ENCODE results near the gene ENOX1.

The ENOX1 gene

DNA sequence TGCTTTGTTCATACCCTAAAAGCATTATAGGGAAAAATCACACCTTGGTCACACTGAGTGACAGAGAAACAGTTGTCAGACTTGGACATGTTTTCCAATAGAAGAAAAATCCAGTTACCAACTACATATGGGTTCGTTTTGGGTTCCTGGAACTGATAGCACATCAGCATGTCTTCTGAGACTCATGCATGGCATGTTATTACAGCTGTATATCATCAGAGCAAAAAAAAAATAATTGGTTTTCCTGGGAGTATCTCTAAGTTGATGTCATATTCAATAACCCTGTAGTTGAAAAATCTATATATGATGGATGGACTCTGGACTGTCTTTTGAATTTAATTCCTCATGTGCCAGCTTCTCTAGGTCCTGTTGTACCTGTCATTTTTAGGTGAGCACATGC, 551.7 kb downstream of the ENOX1 start:
- FAIRE-seq (no peak), DNase-seq (ENCODE audit: insufficient read length, low spot score) (no peak)

DNA sequence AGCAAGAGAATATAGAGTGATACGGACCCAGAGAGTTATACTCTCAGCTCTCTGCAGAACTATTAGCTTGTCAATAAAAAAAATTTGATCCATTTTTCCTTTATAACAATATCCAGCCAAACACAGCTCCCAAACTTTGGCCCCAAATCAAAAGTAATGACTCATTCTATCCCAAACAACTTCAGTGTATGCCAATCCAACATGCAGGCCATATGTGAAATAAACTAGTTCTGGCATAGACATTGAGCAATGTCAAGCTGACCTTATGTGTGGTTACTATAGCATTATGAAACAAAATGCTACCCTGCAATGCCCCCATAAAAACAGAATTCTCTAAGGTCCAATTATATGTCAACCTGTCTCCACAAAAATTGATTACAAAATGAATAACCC, 553.9 kb downstream of the ENOX1 start:
- DNase-seq (ENCODE audit: insufficient read length, low spot score) (no peak), FAIRE-seq (no peak)

DNA sequence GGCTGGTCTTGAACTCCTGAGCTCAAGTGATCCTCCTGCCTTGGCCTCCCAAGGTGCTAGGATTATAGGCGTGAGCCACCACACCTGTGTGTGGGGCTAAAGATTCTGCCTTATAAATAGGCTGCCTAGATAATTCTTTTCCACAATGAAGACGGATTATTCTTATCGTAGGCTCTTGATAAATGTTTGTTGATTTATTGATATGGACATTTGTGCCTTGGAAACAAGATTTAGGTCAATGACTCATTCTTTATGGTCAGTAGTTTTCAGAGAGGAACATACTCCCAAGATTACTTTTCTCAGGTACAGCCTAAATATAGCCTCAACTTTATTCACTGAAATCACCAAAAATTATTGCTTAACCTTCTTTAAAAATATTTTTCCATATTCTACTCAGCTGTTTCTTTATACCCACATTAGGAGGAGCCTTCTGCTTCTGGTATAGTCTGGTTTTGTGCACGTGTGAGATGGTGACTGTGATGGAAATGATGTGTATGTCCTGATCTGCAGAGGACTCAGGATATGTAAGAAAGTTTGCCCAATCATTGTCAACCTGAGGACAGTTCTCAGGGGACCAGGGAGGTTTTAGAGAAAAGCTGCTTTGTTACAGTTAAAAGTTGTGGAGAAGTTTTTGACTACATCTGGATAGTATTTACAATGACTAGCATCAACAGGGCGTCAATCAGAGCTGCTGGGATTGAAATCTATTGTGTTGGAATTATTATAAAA, 554.5 kb downstream of the ENOX1 start:
- FAIRE-seq (no peak), DNase-seq (ENCODE audit: insufficient read length, low spot score) (no peak)

DNA sequence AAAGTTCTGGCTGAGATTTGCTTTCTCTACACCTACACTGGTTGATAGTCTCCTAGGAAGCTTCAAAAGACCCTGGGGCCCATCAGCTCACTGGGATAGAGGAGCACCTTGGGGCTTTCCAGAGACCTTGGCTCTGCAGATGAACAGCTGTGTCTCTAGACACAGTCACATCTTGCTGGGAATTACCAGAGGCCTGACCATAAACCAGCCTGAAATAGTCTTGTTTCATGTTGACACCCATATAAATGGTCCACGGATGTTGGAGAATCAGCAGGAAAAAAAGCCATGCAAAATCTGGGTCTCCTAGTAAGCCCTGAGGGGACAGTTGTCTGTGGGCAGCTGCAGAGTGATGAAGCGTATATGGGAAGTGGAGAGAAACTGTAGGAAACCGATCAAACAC, 555.8 kb downstream of the ENOX1 start:
- DNase-seq (ENCODE audit: insufficient read length, low spot score) (no peak), FAIRE-seq (no peak)

DNA sequence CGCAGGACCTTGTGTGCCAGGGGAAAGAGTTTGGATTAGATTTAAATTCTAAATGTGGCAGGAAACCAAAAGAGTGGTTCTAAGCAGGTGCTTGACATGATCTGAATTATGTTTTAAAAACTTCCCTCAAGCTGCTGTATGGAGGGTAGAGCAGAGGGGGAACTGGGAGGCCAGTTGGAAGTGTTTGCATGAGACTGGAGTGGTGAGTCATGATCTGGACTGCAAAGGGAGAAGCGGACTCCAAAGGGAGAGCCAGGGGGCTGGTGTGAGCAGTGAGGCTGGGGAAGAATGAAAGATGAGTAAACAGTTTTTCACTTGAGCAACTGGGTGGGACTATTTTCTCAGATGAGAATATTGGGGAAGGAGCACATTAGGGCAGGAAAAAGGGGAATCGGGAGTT, 557.3 kb downstream of the ENOX1 start:
- FAIRE-seq (no peak), DNase-seq (ENCODE audit: insufficient read length, low spot score) (no peak)

DNA sequence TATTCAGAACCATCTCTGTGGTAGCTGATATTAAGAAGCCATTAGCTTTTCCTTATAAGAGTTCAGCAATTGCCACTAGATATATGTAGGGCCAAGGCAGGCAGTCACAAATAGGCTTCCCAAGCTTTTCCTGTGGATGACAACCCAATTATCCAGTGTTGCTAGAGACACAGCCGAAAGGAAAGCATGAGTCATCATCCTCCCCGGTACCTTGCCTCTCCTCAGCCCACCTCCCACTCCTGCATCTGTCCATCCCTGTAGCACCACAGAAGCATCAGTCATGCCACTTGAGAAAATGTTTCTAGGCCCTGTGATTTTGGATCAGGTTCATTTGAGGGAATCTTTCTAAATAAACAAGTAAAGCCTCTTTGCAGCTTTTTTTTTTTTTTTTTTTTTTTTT, 559.1 kb downstream of the ENOX1 start:
- DNase-seq (ENCODE audit: insufficient read length, low spot score) (no peak), FAIRE-seq (no peak)

DNA sequence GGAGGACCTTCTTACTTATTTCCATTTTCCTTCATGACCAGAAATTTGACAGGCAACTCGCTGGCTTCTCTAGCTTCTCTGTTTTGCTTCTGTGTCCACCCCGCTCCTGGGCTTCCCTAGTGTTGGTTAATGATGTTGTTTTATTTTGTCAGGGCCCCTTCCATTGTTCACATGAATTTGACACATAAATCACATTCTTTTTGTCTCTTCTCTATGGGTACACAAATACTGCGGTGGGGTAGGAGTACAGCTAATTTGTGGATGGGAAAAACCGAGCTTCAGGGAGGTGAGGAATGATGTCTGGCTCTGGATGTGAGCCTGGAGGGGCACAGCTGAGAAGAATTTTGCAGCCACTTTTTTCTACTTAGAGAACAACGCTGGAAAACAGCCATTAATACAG, 563.6 kb downstream of the ENOX1 start:
- no peak for FAIRE-seq
- no peak for DNase-seq (ENCODE audit: insufficient read length, low spot score)

DNA sequence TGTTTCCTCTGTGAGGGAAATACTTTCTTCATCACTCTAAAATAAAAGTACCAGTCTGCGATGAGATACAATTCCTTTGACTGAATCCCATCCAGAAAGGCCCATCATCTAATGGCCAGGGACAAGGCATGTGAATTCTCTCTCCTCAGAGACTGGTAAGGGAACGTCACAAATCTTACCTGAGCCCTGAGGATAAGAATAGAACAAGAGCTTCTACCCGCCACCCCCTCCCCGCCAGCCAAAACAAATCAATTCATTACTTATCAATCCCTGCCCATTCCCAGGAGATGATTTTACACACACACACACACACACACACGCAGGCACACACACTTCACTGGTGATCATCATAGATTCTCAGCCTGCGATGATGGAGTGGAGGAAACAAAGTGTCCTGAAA, 564.7 kb downstream of the ENOX1 start:
- DNase-seq (ENCODE audit: insufficient read length, low spot score), result no peak
- FAIRE-seq, result no peak

DNA sequence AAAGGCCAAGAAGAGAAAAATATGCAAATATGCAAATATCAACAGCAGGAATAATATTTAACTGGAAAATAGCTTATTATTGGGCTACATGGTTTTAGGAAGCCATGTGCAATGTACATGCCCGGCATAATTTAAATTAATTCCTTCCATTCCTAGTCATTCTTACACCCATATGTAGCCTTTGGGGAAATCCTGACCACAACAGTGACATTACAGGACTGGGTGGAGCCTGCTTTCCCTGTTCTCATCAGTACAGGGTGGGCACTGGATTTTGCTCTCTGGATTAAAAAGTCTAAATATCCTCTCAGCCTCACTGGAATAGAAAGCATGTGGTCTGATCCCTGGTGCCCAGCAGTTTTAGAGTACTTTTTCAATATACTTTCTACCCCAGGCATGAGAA, 565.2 kb downstream of the ENOX1 start:
- DNase-seq (ENCODE audit: insufficient read length, low spot score), result no peak
- FAIRE-seq, result no peak

DNA sequence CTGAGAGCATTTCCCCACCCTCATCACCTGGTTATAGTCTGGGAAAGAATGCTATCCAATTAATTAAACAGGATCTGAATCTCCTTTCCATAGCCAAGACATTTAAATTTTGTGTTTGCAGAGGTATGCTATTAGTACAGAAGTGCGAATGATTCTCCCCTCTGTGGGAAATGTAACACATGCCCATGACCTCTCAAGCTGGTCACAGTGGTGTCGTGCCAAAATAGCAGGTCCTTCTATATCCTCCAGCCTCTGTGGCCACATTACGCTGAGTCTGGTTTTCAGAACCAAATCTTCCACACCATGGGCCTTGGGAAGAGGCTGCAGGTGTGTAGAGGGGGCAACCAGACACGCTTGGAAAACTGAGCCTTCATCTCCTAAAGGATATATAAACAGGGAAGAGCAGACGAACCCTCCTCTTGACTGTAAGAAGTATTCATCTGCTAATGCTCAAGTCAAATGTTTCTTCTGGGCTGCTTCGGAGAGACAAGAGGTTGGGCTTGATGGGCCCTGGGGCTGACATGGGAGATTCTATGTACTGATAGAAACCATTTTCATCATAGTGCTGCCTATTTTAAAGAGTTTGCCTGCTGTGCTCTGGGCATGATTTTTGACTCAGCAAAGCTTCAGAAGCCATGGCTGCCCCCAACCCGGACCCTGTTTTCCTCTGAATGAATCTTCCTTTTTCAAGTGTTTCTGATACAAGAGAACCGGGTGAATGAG, 565.7 kb downstream of the ENOX1 start:
- FAIRE-seq (no peak), DNase-seq (ENCODE audit: insufficient read length, low spot score) (no peak)

DNA sequence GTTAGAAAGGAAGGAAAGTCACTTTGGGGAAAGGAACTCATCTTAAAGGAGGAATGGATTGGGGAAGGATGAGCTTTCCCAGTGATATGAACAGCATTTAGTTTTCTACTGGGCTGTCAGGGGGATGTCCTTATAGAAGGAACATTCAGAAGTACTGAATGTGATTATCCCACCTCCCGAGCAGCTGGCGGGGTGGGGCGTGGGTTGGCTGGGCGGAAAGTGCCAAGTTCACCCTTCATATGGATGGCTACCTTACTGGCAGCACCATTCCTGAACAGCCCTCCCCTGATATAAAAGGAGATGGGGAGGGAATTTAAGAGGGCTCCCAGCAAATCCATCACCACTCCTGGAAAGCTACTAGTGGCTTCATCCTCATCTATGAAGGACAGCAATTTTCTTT, 572.6 kb downstream of the ENOX1 start:
- FAIRE-seq (no peak), DNase-seq (ENCODE audit: insufficient read length, low spot score) (no peak)

DNA sequence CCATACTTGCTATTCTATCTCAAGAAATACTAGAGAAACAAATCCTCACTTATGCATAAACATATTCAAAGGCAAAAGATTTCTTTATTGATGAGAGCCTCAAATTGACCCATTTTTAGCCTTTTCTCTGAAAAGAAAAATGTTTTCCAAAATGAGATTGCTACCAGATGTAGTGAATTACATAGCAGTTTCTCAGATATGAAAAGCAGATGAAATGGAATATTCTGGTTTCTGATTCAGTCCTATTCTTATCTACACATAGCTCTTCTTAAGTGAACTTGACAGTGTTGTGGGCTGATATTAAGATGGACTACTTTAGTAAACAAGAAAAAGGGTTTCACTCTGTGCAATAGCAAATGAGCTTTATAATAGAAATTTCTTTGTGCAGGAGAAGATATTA, 579.9 kb downstream of the ENOX1 start:
- FAIRE-seq (no peak), DNase-seq (ENCODE audit: insufficient read length, low spot score) (no peak)

DNA sequence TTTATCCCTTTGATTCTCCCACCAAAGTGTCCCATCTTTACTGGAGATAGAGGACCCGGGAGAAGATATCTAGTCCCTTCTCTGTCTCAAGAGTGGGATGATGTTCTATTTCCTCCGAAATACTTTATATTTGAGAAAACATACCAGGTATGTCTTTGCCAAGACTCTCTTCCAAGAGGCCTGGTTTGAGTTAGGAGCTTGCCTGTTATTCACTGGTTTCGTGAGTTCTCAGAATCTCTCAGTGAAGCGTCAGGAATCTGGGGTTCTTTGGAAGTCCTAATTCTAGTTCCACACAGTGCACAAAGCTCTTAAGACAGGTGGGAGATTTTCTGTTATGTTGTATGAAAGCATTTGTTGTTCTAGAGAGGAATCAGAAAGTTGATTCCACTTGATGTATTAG, 581.4 kb downstream of the ENOX1 start:
- FAIRE-seq (no peak), DNase-seq (ENCODE audit: insufficient read length, low spot score) (no peak)

DNA sequence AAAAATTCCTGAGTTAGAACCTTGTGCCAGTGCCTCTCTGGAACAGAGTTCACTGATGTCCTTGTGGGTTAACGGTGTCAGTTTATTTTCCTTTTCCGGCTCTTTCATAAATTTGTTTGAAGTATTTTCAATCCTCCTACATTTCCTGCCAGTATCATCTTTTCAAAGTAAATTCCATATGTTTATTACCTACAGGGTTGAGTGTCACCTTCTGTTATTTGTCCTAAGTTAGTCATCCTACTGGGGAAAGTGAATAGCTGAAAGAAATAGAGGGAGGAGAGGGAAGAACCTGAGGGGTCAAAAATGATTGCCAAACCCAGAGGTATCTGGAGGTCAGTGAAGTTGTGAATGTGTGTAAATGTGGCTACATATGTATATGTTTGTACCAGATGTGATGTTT, 582.2 kb downstream of the ENOX1 start:
- no peak for DNase-seq (ENCODE audit: insufficient read length, low spot score)
- FAIRE-seq, result no peak

DNA sequence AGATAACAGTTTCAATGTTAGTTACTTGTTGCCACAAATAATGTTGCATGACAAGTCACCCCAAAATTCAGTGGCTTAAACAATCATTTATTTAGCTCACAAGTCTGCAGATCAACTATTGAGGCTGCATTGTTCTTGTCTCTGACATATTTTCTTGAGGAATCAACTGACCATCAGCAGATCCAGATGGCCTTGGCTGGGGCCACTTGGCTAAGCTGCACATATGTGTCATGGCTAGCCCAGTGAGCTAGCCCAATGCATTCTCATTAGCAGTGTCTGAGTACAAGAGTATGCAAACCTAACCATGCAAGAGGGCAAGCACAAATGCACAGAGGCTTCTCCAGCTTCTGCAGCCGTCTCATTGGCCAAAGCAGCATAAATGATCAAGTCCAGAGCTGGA, 583.0 kb downstream of the ENOX1 start:
- FAIRE-seq, result no peak
- no peak for DNase-seq (ENCODE audit: insufficient read length, low spot score)

DNA sequence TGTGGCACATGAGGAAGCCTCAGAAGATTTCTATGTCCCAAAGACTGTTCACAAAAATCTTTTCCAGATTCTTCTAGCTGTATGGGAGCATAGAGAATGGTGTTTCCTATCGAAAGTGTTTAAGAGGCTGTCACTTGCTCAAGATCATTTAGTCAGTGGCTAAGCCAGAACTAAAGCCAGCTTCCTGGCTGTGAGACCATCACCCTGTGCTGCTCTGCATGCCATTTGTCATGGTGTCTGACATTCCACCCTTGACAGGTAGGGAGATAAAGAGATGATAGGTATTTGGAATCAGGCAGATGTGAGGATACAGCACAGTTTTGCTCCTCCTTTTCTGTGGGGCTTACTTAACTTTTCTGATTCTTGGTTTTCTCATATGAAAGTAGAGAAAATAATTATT, 586.0 kb downstream of the ENOX1 start:
- FAIRE-seq (no peak), DNase-seq (ENCODE audit: insufficient read length, low spot score) (no peak)

DNA sequence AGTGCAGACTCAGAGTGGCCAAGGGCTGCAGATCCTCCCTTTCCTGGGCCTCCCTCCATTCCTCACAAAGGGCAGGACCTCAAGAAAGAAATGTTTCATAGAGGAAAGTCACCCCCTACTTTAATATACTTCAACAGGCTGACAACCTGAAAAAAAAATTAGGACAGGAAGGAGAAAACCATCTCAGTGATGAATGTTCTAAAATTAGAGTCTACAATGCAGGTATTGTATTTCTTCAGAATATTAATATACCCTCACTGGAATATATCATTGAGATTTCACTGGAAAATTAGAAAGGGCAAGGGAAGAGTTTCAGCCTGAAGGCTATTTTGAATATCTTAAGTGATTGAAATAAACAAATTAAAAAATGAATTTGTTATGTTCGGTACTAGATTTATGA, 586.5 kb downstream of the ENOX1 start:
- no peak for FAIRE-seq
- no peak for DNase-seq (ENCODE audit: insufficient read length, low spot score)

DNA sequence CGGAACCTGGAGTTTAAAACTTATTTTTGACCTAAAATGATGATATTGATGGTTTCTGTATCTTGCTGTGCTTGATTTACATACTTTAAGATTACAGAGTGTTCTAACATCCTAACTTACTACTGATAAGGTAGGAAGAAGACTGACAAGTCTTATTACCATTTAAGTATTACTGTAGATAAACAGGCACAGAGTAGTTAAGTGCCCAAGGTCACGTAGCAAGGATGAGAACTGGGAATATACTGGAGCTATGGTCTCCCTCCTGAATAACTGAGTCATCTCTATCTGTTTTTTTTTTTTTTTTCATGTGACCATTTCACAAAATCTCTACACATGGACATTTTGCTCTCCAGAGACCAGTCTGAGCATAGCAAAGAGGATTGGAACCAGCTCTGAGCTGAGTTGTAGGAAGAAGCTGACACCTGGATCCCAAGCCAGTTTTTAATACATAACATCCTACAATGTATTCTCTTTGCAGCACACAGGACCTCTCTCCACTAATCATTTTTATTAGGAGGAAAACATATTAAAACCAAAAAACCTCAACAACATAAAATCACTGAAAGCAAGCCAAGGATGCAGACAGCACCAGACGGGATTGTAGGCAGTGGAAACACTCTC, 589.9 kb downstream of the ENOX1 start:
- DNase-seq (ENCODE audit: insufficient read length, low spot score) (no peak), FAIRE-seq (no peak)

DNA sequence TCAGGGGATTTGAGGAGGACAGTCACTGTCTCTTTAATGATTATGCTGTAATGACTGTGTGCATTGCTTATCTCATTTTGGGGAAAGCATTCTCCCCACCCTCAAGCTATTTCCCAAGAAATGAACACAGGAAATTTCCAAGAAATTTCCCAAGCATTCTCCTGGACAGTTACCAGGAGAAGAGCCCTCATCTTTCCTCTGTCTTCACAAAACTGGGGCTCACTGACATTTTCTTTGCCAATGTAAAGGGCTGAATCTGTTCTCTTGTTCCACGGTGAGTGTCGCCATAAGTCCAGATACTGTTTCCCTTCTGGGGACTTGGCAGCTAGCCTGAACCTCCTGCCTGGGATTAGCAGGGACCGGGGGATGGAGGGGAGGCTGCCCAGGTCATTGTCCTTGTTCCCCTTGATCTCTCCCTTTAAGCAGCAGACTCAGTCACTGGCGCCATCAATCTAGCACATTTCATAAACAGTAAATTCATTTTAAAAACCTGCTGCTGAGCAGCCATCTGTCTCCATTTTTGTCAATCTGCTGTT, 590.6 kb downstream of the ENOX1 start:
- FAIRE-seq, result no peak
- DNase-seq (ENCODE audit: insufficient read length, low spot score), result no peak

DNA sequence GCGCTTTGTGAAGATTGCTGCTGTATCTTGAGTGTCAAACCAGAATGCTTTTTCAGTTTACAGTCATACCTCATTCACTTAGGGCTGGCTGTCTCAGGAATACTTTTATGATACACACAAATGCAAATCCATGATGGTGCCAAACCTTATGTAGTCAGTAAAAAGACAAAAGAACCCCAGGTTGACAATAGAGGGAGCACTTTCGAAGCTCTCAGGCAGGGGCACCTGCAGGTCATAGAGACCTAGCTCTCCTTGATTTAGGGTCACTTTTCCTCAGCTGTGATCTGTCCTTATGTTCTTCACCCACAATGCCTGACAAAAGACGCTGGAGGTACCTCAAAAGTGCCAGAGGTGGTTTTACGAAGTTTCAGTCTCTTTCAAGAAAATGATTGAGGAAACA, 591.2 kb downstream of the ENOX1 start:
- no peak for DNase-seq (ENCODE audit: insufficient read length, low spot score)
- no peak for FAIRE-seq

DNA sequence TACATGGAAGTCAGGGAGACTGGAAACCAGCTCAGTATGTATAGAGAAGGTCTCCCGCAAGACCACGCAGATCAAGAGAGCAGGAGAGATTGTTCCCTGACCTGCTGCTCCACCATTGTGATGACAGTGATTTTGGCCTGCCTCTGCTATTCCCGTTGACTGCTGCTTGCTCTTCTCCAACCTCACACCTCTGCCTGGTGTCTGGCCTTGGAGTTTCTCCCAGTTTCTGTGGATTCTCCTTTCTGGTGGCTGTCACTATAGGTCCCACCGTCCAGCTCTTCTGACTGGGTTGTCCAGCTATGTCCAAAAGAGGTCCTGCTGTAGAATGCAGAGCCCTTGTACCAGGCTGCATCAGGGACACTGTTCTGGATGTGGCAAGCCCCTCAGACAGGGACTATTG, 591.7 kb downstream of the ENOX1 start:
- no peak for DNase-seq (ENCODE audit: insufficient read length, low spot score)
- no peak for FAIRE-seq

All from GM19239 (cell line).